ENCODE results near the gene SAPCD2.

SAPCD2 gene

DNA sequence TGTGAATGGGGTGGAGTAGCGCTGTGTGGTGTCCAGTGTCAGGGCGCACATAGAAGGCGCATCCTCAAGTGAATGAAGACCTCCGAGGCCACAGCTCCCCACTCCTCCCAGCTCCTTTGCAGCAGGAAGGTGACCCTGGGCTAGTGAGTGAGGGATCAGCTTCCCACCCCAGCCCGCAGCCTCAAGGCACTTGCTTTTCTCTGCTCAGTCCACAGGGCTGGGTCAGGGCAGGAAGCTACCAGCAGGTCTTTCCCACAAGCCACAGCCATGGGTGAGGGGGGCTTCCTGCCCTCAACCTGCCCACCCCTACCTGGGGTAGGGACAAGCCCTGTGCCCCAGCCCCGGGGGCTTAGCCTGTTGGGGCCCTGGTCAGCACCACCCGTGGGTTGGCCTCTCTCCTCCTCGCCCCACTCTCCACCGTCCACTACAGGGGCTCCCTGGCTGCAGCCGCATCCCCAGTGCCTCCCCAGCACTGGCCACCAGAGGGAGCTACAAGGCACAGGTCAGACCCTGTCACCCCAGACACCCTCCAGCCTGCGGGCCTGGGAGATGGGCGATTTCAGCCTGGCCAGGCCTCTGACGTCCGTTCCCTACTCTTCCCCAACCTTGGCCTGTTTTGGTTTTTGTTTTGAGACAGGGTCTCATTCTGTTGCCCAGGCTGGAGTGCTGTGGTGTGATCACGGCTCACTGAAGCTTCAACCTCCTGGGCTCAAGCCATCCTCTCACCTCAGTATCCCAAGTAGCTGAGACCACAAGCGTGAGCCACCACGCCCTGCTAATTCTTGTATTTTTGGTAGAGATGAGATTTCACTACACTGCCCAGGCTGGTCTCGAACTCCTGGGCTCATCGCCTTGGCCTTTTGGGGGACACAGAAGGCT, 41.1 kb downstream of the SAPCD2 start:
- DNase-seq: peak; percentile 74

DNA sequence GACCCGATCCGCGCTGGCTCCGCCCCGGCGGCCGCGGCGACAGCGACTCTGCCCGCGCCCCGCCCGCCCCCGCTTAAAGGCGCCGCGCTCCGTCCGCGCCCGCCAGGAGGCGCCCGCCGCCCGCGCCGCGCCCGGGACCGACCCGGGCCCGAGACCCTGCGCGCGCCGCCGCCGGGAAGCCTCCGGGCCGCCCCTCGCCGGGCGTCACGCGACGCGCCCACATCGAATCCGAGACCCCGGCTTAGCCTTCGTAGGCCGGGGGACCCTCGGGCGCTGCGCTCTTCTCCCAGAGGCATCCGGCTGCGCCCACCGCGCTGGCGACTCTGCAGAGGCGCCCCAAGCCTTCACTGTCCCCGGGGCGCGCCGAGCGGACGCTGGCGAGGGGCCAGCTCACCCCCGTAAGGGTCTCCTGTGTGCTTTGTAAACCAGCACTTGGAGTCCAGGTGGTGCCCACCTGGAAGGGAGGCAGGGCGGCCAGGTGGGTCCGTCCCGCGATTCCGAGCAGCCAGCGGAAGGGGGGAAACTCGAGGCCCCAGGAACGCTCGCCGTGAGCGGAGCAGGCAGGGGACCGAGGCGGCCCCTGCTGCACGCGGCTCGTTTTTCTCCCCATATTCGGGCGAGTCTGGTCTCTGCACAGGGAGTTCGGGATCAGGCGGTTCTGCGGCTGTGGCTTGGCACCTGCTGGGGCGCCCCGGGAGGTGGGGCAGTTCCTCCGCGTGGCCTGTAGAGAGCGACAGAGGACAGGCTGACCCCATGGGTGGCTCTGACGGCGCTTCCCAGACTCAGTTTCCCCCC, 41.9 kb downstream of the SAPCD2 start:
- peak; percentile 25 for DNase-seq

DNA sequence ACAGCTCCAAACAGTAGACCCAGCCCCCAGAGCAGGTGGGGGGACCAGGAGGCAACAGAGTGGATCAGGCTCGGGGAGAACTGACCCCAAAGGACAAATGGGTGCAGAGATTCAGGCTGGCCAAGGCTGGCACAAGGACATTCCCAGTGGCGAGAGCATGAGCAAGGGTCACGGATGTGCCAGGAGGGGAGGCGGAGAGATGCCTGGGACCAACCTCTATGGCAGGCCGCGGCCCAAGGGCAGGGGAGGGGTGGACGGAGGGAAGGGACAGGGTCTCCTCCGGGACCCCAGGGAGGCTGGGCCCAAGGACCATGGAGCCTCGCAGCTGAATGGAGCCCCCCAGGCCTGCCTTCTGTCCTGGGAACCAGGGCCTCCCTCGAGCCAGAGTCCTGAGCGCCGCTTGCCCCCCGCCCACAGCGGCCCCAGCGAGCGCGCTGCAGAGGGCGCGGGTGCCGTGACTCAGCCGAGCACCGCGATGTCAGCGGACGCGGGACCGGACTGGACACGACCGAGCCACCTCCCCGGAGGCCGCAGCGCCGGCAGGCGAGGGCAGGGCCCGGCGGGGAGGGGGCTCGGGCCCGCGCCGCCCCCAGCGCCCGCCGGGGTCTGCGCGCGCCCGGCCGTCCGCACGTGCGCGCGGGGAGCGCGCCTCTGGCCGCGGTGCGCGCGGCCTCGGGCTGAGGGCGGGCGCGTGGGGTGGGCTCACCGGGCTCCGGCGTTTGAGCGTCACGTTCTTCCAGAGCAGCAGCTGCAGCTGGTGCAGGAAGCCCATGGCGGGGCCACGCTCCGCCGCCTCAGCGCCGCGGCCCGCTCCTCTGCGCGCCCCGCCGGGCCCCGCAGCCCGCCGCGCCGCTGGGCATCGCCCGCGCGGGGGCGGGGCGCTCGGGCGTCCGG, 42.7 kb downstream of the SAPCD2 start, which contains the start of gene ABCA2:
Gene ABCA2 (minus strand): TSS at position 869 of the 894 bp plus-strand sequence. CDS start 97 bp downstream, at position 772.
- DNase-seq: no peak

DNA sequence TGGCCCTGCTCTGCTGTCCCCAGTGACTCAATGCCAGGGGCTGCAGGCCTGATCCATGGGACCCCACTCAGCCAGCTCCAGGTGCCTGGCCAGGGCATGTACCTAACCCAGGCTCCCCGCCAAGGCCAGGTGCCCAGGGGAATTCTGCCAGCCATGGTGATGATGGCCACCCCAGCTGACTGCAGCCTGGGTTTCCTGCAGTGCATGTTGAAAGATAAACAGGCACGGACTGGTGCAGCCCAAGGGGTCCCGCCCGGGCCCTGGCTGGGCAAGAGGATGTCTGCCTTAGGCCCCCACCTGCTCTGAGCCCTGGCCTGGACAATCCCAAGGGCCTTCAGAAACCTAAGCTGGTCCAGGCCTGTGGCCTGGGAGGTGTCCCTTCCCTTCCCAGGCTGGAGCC, 43.5 kb downstream of the SAPCD2 start:
- no peak for DNase-seq

DNA sequence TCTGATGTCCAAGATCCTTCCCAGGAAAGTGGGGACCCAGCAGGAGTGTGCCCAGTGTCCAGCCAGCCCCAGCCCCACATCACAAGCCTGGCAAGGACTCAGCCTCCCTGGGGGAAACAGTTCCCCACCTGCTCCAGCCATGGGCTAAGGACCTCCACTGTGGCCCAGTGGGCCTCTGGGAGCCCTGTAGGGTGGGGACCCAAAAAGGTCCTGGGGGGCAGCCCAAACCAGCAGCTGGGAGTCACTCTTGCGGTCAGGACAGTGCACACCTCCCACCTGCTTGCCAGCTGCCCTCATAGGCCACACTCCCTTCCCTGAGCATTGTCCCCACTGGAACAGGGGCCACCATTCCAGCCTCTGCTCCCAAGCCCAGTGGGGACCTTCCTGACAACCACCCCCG, 44.0 kb downstream of the SAPCD2 start:
- no peak for DNase-seq

DNA sequence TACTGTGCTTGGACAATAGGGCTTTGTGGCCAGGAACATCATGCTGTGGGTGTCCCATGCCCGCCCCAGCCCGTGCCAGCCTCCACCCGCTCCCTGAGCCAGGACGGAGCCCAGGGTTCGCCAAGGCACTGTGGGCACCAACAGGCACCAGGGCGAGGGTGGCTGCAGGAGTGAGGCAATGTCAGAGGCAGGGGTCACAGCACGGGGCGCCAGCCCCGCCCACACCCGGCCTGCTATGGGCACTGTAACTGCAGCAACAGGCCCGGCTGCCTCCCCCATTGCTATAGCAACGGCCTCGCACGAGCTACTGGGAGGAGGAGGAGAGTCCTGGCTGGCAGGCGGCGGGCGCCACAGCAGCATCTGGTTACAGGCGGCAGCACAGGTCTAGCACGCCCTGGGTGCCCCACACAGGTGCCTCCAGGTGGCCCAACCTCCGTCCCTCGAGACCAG, 44.8 kb downstream of the SAPCD2 start:
- no peak for DNase-seq

DNA sequence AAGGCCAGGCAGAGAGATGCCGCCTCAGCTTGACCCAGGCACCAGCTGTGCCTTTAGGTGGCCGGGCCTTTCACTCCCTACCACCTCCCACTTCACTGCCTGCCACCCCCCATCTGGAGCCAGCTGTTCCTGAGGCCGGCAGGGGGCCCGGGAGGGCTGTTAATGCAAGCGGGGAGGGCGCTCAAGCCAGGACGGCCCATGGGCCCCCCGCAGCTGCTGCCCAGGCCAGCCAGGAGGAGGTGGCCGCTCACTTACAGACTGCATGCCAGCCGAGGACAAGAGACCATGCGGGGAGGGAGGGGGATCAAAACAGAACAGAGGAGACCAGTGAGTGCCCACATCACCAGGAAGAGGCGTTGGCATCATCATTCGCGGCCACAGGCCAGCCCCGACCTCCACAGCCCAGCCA, 46.8 kb downstream of the SAPCD2 start:
- DNase-seq: no peak

DNA sequence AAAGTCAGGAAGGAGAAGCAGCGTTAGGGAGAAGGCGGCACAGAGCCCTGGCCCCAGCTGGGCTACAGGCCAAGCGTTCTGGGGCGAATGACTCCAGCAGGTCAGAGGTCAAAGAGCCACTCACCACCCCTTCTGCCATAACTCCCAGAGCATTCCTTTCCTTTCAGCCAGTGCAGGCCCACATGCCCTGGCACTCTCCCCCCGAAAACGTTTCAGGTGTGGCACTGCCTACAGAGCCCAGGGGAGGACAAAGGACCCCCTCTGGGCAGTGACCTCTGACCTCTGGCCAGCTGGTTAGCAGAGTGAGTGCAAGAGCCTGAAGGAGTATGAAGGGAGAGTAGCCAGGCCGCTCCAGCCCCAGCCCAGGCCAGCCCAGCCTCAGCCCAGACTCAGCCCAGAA, 47.2 kb downstream of the SAPCD2 start:
- no peak for DNase-seq

DNA sequence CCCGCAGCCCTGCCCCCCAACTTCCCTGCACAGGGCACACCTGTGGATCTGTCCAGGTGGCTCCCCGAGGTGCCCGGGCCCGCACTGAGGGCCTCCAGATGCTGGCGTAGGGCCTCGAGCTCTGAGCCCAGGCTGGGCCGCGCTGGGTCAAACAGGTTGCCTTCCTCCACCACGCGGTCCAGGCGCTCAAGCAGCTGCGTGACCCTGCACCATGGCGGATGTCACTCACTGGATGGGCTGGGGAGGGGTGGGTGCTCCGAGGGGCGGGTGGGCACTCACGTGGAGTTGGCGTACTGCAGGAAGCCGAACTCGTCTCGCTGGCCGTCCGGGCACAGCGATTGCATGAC, 47.7 kb downstream of the SAPCD2 start:
- DNase-seq: no peak

DNA sequence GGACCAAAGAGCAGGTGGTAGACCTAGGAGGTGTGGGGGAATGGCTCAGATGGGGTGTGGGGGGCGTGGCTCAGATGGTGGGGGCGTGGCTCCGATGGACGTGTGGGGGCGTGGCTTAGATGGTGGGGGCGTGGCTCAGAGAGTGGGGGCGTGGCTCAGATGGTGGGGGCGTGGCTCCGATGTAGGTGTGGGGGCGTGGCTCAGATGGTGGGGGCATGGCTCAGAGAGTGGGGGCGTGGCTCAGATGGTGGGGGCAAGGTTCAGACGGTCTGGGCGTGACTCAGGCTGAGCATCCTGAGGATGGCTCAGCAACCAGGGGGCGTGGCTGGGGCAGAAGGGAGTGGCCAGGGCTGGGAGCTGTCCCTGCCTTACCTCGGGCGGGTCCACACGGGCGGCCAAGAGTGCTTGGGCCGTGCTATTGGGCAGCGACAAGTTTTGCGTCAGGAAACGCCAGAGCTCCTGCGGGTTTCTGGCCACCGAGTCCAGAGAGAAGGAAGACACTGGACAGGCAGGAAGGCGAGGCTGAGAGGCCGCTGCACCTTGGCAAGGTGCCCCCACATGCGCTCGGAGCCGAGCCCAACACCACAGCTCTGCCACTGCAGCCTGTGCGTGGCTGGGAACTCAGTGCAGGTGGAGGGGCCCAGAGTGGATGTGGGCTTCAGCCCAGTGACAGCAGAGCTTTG, 48.2 kb downstream of the SAPCD2 start:
- DNase-seq: no peak

DNA sequence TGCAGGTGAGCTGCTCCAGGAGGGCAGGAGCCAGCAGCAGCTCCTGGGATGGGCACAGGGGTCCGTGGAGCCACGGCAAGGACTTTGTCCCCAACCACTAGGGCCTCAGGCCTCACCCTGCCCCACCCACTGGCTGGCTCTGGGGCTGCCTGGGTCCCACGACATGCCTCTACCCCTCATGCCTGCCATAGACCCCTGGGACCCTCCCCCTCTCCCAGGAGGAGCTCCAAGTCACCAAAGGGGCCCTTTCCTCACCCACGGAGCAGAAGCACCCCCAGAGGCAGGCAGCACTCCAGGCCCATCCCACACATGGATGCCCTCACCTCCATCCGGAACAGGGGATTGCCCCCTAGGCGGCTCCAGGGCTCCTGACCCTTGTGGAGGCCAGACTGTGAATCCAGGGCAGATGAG, 48.8 kb downstream of the SAPCD2 start:
- DNase-seq: no peak

DNA sequence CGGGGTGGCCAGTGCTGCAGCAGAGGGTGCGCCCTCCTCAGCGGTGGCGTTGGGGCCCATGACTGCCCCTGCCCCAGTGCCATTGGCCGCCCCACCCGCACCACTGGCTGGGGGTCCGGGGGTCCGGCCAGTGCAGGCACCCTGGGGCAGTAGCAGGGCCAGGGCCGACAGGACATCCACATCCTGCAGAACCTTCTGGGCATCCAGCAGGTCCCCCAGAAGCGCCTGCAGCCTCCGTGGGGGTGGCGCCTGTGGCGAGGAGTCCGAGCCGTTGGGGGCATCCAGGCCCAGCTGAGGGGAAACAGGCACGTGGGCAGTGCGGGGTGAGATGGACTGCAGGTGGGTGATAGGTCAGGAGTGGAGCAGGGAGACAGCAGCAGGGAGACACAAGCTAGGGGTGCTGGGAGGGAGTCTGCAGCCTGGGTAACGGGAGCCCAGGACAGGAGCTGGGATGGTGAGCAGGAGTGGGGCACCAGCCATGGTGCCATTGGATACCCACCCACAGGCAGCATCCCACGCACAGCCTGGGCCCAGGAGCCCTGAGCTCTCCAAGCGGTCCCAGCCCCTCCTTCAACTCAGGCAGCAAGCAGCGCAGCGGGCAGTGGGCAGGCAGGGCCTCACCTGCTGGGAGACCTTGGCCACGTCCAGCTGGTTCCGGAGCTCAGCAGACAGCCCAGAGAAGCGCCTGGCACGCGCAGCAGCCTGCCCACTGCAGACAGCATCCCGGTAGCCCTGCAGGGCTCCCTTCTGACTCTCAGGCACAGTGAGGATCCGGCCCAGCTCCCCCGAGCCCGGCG, 49.4 kb downstream of the SAPCD2 start:
- no peak for DNase-seq

DNA sequence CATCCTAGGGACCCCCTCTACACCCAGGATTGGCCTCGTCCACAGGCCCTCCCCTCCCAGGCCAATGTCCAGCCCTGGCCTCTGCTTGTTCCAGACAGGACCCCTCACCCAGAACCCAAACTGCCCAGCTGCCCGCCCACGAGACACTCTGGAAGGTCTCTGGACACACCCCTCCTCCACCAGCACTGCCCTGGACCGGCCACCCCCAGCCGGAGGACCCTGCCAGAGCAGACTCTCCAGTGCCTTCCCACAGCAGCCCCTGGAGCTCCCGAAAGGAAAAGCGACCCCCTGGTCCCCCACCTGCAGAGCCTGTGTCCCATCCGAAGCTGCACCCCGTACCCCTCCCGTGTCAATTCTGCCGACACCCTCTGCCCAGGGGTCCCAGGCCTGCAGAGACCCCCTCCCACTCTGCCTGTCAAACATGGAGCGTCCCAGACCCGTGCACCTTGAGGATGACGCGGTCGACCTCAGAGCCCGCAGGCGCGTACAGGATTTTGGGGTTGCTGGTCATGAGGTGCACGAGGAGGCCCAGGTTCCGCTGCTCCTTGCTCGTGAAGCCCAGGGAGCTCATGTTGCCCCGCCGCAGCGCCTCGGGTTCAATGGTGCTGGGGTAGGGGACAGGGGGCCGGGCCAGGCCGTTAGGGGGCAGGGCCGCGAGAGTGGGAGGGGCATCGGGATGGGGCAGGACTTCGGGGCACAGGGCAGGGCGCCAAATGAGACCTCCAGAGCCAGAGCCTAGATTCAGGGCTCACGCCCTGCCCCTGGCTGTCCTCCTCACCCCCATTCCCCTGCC, 50.3 kb downstream of the SAPCD2 start:
- no peak for DNase-seq

DNA sequence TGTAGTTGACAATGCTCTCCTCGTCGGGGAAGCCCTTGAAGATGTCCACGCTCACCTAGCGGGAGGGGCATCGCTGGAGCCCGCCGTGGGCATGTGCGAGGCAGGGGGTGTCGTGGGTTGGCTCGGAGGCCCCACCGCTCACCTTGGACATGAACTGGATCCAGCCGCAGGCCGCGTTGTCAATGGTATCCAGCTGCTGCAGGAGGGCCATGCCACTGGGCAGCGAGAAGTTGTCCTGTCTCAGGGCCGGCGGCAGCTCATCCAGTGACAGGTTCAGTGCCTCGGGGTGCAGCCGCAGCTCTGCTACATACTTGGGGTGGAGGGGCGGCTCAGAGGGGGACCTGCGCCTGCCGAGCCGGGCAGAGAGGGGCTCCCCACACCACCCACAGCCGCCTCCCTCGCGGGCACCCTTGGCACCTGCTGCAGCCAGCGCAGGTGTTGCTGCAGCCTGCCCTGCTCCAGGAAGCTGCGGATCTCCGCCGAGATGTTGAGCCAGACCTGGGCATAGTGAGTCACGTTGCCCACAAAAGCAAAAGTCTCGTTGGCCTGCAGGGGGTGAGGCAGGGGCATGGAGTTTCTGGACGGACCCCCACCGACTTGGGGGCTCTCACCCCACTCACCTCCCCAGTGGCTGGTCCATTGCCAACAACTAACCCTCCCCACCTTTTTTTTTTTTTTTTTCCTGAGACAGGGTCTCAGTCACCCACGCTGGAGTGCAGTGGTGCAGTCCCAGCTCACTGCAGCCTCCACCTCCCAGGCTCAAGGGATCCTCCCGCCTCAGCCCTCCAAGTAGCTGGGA, 51.4 kb downstream of the SAPCD2 start:
- DNase-seq: no peak

DNA sequence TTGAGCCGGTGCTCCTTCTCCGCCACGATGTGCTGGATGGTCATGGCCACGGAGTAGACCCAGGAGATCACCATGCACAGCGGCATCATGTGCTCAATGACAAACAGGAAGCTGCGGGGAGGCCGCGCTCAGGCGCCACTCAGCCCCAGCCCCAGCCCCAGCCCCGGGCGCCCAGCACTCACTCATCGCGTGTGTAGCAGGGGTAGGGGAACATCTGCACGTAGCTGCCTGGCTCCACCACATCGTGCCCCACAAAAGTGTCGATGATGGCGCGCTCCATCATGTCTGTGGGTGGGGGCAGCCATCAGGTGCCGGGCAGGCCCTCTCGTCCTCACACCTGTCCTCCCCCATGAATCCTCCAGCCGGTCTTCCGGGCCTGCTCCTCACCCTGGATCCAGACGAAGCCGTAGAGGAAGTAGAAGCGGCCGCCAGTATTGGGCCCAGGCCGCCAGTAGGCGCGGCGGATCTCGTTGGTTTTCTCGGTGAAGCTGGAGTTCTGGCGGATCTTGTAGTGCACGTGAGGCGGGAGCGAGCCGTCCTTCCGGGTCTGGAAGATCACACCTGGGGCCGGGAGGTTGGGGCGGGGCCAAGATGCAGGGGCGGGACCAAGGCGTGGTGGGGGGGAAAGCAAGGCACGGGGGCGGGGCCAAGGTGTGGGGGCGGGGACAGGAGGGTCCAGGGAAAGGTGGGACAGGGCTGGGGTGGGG, 52.4 kb downstream of the SAPCD2 start:
- DNase-seq: no peak

DNA sequence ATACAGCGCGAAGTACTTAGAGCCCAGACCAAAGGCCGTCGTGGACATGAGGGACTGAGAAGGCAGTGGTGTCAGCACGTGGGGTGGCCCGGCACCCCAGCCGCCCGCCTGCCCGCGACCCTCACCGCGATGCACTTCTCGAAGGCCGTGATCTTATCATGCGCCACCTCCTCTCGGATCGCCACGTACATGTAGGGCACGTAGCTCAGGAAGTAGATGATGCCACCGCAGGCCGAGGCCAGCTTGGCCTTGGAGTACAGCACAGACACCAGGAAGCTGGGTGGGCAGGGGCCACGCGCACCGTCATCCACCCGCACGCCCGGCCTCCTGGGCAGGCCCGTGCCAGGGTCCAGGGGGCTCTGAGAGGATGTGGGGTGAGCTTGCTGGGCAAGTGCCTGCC, 53.3 kb downstream of the SAPCD2 start:
- no peak for DNase-seq

DNA sequence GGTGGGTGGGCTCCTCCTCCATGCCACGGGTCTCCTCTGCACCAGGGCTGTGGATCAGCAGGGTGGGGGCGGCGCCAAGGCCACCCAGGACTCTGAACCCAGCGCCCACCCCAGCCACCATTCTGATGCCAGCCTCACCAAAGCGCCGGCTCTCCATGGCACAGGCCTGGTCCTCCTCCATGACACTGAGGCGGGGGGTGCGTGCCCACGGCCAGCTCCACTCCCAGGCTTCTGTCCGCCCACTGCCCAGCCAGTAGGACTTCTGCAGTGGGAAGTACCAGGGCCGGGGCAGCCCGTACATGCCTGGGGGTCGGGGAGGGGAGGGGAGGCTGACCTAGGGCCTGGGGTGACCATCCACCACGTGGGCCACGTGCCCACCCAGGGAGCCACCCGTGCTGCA, 53.9 kb downstream of the SAPCD2 start:
- DNase-seq: no peak

DNA sequence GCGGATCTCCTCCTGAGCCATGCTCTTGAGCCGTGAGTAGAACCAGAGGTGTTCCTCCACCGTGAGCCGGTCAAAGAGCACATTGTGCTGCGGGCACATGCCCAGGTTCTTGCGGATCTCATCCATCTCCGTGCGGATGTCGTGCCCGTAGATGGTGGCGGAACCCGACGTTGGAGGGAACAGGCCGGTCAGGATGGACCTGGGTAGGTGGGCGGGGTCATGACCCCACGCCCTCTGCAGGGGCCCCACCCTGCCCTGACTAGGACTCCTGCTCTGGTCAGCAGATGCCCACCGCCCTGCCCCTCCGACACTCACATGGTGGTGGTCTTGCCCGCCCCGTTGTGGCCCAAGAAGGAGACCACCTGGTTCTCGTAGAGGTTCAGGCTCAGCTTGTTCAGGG, 54.4 kb downstream of the SAPCD2 start:
- DNase-seq: no peak

DNA sequence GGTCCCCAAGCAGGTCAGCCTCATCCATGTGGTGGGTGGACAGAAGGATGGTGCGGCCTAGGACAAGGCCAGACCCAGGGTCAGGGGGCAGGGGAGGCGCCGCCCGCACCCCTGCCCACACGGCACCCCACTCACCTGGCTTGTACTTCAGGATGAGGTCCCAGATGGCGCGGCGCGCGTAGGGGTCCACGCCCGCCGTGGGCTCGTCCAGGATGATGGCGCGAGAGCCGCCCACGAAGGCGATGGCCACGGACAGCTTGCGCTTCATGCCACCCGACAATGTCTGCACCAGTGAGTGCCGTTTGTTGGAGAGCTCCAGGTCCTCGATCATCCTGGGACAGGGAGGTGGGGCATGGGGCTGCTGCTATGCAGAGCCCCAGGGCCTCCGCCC, 54.8 kb downstream of the SAPCD2 start:
- DNase-seq: no peak

All from GF-D8 (cell line).